Stimulated activated CD4-positive, alpha-beta T cell treated with anti-CD3 and anti-CD28 coated beads, Interleukin-12 subunit alpha, Interleukin-12 subunit beta, amount 100 ng/mL, for 48 hours (primary cell): Measurements from ENCODE around the gene MYT1.
"Not testable (repeated sequence)": the region's sequence is repeated elsewhere in the genome, so short reads cannot be mapped to it uniquely, and the experiment has no call there.

ENCODE experiments used
- DNase-seq, 3 donors: peaks; one replicate each; pipeline ENCODE4 v3.0.0-alpha.2; 2020; ENCODE audit warnings: low read depth in 2 of 3, low spot score in 1 of 3

Gene MYT1

GRCh38 chr20:64164123-64164836, at the start of gene MYT1:
MYT1 (plus strand) TSS chr20:64164452; CDS start chr20:64198862, 34,410 bp downstream.
- DNase-seq, result no peak

GRCh38 chr20:64115171-64115911, 48.9 kb upstream of the MYT1 start:
- no peak for DNase-seq

DNA sequence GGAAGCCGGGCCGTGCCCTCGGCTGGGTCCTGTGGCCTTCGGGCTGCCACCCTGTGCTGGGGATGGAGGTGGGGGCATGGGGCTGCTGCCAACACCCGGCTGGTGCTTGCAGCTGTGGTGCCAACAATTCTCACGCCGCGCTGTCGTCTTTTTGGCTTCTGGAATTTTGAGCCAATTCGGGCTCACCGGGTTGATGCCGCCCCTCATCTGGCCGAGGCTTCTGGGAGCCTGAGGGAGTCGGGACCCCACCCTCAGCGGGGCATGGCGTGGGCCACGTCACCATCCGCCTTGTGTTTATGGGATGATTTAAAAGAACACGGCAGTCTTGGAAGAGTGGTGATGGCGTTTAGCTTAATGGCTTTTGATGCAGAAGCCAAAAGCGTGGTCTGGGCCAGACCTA, 48.2 kb upstream of the MYT1 start:
- no peak for DNase-seq

DNA sequence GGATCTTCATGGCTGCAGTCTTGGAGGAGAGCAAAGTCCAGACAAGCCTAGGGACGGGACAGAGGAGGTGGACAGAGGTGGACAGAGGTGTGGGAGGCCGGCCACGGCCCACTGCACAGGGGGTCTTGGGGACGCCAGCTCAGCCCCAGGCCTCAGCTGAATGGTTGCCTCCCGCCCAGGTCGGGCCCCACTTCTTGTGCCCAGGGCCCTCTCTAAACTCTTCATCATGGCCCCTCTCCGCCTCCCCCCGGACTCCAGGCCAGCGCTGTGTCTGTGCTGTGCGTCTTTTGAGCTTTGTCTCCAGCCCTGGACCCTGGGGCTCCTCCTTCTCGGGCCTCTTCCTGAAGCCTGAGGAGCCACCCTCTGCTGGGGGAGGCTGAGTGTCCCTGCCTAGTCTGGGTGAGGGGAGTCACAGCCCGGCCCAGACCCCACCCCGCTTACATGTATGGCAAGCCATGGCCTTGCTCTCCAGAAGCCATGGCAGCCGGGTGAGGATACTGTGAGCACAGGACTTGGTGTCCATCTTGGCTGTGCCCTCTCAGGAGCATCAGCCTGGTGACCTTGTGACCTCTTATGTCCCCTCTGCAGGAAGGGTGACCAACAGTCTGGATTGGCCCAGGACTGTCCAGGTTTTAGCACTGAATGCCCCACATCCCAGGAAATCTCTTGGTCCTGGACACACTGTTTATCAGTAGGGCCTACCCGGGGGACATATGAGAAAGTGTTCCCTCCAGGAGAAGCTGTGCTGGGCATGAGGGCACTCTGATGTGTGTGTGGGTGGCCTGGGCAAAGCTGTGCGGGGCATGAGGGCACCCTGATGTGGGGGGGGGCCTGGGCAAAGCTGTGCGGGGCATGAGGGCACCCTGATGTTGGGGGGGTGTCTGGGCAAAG, 47.5 kb upstream of the MYT1 start:
- no peak for DNase-seq

DNA sequence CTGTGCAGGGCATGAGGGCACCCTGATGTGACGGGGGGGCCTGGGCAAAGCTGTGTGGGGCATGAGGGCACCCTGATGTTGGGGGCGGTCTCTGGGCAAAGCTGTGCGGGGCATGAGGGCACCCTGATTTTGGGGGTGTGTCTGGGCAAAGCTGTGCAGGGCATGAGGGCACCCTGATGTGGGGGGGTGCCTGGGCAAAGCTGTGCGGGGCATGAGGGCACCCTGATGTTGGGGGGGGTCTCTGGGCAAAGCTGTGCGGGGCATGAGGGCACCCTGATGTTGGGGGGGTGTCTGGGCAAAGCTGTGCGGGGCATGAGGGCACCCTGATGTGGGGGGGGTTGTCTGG, 46.8 kb upstream of the MYT1 start:
- DNase-seq, result not testable (repeated sequence)

DNA sequence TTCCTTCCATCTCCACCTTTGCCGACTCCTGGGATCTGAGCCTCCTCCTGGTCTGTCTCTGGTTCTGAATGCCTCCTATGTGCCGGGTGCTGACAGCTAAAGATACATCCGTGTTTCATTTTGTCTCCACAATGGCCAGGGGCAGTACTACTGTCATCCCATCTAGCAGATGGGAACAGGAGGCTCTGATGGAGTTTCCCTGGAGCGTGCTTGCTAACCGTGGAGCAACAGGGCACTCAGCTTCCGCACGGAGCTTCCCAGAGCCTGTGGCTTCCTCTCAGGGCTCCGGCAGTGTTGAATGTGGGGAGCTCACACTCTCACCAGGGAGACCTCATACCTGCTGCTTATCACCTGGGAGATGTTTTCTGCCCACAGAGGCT, 45.0 kb upstream of the MYT1 start:
- no peak for DNase-seq

- no peak for DNase-seq
These were observed 44.4 kb upstream of the MYT1 start for GRCh38 chr20:64119681-64120341.

- DNase-seq, result no peak
These were observed 42.7 kb upstream of the MYT1 start for GRCh38 chr20:64121586-64121985.

GRCh38 chr20:64122927-64123326, 41.3 kb upstream of the MYT1 start:
- not testable (repeated sequence) for DNase-seq

DNA sequence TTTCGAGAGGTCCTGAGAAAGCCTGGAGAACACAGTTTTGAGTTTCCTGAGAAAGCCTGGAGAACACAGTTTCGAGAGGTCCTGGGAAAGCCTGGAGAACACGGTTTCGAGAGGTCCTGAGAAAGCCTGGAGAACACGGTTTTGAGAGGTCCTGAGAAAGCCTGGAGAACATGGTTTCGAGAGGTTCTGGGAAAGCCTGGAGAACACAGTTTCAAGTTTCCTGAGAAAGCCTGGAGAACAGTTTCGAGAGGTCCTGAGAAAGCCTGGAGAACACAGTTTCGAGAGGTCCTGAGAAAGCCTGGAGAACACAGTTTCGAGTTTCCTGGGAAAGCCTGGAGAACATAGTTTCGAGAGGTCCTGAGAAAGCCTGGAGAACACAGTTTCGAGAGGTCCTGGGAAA, 40.7 kb upstream of the MYT1 start:
- not testable (repeated sequence) for DNase-seq

DNA sequence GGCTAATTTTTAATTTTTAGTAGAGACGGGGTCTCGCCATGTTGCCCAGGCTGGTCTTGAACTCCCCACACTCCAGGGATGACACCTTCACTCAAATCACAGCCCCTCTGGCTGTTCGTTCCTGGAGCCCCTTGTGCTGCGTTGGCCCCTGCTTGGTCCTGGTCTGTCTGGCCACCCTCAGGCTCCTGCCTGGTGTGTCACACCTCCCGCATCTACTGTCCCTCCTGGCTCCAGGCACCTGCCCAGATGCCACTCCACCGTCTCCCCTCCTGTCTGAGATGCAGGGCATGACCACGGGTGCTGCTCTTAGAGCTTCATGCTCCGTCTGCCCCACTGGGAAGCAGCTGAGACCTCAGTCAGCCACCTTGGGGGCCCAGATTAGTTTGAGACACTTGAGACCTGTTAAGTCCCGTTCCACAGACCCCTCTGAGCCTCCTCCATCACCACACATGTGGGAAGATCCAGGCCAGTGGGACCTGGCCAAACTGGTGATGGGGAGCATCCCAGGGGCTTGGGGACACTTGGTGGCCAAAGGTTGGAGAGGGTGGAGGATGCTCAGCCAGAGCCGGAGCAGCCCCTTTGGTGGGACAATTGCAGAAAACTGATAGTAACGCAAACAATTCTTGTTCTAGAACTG, 35.0 kb upstream of the MYT1 start:
- DNase-seq, result no peak

- no peak for DNase-seq
These were observed 34.0 kb upstream of the MYT1 start for GRCh38 chr20:64130271-64130670.

GRCh38 chr20:64130876-64131275, 33.4 kb upstream of the MYT1 start:
- no peak for DNase-seq

- DNase-seq, result no peak
These were observed 32.8 kb upstream of the MYT1 start for GRCh38 chr20:64131406-64131805.

DNA sequence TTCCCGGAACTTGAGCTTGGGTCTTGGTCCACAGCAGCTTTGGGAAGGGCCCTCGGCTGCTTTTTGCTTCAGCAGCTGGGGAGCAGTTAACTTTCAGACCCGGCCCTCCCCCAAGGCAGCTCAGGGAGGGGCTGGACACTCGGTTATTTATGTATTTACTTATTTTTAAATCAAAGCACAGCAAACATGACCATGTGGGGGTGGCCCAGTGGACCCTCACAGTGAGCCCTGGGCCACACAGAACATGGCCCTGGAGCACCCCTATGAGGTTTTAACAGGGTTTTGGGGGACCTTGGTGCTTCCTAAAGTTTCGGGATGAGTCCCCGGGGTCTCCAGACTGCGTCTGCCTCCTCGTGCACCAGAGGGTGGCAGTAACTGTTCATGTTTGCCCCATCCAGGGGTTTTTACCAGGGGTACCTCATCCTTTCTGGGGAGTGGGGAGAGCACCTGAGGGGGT, 30.3 kb upstream of the MYT1 start:
- DNase-seq, result no peak

DNA sequence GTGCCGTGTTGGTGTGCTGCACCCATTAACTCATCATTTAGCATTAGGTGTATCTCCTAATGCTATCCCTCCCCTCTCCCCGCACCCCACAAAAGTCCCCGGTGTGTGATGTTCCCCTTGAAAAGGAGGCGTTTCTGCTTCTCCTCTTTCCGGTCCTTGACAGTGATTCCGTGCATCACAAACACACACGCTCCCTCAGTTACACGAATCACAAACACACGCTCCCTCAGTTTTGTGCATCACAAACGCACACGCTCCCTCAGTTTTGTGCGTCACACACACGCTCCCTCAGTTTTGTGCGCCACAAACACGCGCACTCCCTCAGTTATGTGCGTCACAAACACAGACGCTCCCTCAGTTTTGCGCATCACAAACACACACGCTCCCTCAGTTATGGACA, 29.5 kb upstream of the MYT1 start:
- not testable (repeated sequence) for DNase-seq

DNA sequence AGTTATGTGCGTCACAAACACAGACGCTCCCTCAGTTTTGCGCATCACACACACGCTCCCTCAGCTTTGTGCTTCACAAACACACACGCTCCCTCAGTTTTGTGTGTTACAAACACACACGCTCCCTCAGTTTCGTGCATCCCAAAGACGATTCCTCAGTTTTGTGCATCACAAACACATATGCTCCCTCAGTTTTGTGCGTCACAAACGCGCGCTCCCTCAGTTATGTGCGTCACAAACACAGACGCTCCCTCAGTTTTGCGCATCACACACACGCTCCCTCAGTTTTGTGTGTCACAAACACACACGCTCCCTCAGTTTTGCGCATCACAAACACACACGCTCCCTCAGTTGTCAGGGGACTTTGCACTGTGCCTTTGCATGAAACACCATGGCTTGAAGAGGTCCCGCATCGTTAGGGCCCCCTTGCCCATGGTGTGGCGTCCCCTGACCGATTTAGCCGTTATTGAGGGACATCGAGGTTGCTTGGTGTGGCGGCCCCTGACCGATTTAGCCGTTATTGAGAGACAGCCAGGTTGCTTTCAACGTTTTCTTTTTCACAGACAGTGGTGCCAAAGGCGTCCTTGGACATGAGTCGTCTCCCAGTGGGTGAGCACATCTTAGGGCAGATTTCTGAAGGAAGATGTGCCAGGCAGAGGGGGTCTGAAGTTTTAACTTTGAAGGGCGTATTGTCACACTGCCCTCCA, 28.1 kb upstream of the MYT1 start:
- no peak for DNase-seq

DNA sequence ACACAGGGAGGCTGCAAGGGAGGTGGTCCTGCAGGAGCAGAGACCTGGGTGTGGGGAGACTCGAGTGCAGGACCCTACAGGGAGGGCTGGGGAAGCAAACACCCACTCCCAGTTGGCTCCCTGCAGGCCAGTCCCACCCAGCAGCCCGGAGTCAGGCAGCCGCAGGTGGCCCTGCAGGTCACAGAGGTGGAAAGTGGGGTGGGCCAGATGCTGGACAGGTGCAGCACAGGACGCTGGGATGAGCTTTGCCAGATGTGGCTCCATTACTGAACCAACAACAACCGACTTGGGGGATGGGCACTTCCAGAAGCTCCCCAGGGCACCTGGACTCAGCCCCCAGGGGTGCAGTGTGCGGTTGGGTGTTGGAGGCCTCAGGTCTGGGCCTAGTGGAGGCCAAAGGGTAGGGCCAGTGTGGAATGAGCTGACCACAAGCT, 26.6 kb upstream of the MYT1 start:
- no peak for DNase-seq

DNA sequence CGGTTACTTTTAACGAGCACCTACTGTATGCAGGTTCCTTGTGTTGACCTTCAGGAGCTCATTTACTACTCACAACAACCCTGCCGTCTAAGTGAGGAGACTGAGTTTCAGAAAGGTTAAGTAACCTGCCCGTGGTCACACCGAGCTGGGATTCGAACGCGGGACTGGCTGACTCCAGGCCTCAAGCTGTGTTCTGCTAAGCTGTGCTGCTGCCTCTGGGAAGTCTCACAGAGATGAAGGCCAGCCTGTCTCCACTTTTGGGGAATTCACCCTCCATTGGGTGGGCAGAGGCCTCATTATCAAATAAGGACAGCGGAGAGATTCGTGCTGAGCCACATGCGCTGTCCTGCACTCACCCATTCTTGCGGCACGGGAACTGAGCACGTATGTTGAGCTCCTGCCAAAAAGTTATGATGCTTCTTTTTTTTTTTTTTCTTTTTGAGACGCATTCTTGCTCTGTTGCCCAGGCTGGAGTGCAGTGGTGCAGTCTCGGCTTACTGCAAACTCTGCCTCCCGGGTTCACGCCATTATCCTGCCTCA, 25.9 kb upstream of the MYT1 start:
- no peak for DNase-seq
